Body of pancreas (tissue), 4 donors: ENCODE data around the gene ZNF628.
"Not testable (repeated sequence)": the region's sequence is repeated elsewhere in the genome, so short reads cannot be mapped to it uniquely, and the experiment has no call there.

Experiments used
- POLR2A ChIP-seq, 3 donors: fragments of 450-650 bp; IDR thresholded peaks; one replicate each; pipeline ENCODE4 v1.6.1; 2016; ENCODE audit warnings: antibody characterized with exemption in 3 of 3, mild to moderate bottlenecking in 2 of 3
- TF ChIP-seq, protein P1 (sequence below), 7 experiments: fragments of 450-650 bp in 4 of 7; fragments of 200-600 bp in 3 of 7; sonication (generic) in 3 of 7; IDR thresholded peaks; one replicate each; pipeline ENCODE4 v1.5.1; 2016 to 2019; ENCODE audit warnings: antibody characterized with exemption in 7 of 7

DNA sequence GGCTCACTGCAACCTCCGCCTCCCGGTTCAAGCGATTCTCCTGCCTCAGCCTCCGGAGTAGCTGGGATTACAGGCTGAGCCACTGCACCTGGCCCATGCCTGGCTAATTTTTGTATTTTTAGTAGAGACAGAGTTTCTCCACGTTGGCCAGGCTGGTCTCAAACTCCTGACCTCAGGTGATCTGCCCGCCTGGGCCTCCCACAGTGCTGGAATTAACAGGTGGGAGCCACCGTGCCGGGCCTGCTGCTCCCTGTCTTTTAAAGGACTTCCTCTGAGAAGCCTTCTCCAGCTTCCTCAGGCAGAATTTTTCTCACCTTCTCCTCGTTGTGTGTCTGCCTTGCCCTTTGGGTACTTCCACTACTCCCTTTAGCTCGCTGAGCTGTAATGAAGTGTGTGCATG, 20.4 kb downstream of the ZNF628 start:
- TF ChIP-seq, protein P1, sequence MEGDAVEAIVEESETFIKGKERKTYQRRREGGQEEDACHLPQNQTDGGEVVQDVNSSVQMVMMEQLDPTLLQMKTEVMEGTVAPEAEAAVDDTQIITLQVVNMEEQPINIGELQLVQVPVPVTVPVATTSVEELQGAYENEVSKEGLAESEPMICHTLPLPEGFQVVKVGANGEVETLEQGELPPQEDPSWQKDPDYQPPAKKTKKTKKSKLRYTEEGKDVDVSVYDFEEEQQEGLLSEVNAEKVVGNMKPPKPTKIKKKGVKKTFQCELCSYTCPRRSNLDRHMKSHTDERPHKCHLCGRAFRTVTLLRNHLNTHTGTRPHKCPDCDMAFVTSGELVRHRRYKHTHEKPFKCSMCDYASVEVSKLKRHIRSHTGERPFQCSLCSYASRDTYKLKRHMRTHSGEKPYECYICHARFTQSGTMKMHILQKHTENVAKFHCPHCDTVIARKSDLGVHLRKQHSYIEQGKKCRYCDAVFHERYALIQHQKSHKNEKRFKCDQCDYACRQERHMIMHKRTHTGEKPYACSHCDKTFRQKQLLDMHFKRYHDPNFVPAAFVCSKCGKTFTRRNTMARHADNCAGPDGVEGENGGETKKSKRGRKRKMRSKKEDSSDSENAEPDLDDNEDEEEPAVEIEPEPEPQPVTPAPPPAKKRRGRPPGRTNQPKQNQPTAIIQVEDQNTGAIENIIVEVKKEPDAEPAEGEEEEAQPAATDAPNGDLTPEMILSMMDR (IDR thresholded peaks at IDR 0.05) = not testable (repeated sequence)
- not testable (repeated sequence) for TF ChIP-seq POLR2A (IDR thresholded peaks at IDR 0.05)
